Esophagus squamous epithelium (tissue), 4 donors: ENCODE measurements around the gene PMEPA1.

ENCODE experiments used
- POLR2A ChIP-seq, 4 donors: fragments of 450-650 bp; IDR thresholded peaks; one replicate each; pipeline ENCODE4 v1.6.1; 2017; ENCODE audit warnings: antibody characterized with exemption in 4 of 4, mild to moderate bottlenecking in 4 of 4, moderate library complexity in 3 of 4
- TF ChIP-seq, protein P1 (sequence below), 6 experiments: fragments of 450-650 bp in 4 of 6; fragments of 200-600 bp in 2 of 6; sonication (generic) in 2 of 6; IDR thresholded peaks; one replicate each; pipeline ENCODE4 v1.5.1; 2016 to 2019; ENCODE audit warnings: antibody characterized with exemption in 6 of 6, mild to moderate bottlenecking in 4 of 6, moderate library complexity in 4 of 6

DNA sequence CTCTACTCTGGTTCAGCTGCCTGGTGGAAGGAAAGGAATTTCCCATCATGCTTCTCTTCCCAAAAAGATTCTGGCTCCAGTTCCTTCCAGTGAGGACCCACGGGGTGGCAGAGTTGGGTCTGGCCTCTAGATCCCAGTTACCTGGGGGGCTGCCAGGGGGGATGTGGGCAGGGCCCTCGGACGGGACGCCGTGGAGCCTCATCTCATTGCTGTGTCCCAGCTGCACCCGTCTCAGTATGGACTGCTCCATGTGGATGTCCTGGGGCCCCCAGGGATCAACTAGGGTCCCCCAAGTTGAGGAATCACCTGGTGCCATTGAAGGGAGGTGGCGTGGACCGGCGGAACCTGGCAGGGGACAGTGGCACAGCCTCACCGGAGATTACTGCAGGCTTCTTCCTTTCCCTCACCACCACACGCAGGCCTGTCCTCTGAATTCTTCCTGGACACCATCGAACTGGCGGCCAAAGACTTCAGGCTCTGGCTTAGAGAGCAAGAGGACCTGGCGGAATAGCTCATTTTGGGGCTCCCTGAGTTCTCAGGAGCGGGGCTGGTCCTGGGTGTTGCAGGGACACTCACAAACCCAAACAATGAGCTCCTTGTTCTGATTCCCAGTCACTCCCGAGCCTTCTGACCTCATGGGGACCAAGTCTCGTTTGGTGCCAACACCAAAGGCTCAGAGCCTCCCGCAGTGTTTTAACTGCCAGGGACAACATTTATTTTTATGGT, 98.1 kb downstream of the PMEPA1 start:
- TF ChIP-seq, protein P1, sequence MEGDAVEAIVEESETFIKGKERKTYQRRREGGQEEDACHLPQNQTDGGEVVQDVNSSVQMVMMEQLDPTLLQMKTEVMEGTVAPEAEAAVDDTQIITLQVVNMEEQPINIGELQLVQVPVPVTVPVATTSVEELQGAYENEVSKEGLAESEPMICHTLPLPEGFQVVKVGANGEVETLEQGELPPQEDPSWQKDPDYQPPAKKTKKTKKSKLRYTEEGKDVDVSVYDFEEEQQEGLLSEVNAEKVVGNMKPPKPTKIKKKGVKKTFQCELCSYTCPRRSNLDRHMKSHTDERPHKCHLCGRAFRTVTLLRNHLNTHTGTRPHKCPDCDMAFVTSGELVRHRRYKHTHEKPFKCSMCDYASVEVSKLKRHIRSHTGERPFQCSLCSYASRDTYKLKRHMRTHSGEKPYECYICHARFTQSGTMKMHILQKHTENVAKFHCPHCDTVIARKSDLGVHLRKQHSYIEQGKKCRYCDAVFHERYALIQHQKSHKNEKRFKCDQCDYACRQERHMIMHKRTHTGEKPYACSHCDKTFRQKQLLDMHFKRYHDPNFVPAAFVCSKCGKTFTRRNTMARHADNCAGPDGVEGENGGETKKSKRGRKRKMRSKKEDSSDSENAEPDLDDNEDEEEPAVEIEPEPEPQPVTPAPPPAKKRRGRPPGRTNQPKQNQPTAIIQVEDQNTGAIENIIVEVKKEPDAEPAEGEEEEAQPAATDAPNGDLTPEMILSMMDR (IDR thresholded peaks at IDR 0.05) = no peak
- no peak for TF ChIP-seq POLR2A (IDR thresholded peaks at IDR 0.05)
